NCI-H128 (cell line): ENCODE results near the gene FANCB.

Experiments
- DNase-seq: peaks from one replicate; lab custom pipeline; 2025; ENCODE audit not compliant: unreplicated experiment; lab: John Stamatoyannopoulos, UW

Gene FANCB

GRCh38 chrX:14837155-14837554 lies 35.7 kb downstream of the FANCB start:
- DNase-seq: no peak

GRCh38 chrX:14832586-14832985 lies 40.3 kb downstream of the FANCB start:
- DNase-seq: no peak

GRCh38 chrX:14832151-14832550 lies 40.7 kb downstream of the FANCB start:
- no peak for DNase-seq

GRCh38 chrX:14829643-14830042 lies 43.2 kb downstream of the FANCB start:
- DNase-seq: no peak

GRCh38 chrX:14826319-14826718 lies 46.5 kb downstream of the FANCB start:
- no peak for DNase-seq

GRCh38 chrX:14825851-14826250 lies 47.0 kb downstream of the FANCB start:
- no peak for DNase-seq

GRCh38 chrX:14819769-14820168 lies 53.1 kb downstream of the FANCB start:
- DNase-seq: no peak

GRCh38 chrX:14817571-14817970 lies 55.3 kb downstream of the FANCB start:
- no peak for DNase-seq

- DNase-seq: no peak
Observed at GRCh38 chrX:14802943-14803710, 69.7 kb downstream of the FANCB start.

GRCh38 chrX:14801136-14801535 lies 71.7 kb downstream of the FANCB start:
- DNase-seq: no peak

GRCh38 chrX:14798805-14799397 lies 74.0 kb downstream of the FANCB start:
- no peak for DNase-seq
